NCI-H2171 (cell line): ENCODE data around the gene PIK3R5.

Experiments
- DNase-seq: peaks from one replicate; lab custom pipeline; 2025; lab: John Stamatoyannopoulos, UW

Gene PIK3R5

GRCh38 chr17:8924595-8924994 is 40.9 kb downstream of the PIK3R5 start:
- no peak for DNase-seq

- no peak for DNase-seq
Observed at GRCh38 chr17:8923762-8924161, 41.7 kb downstream of the PIK3R5 start.

- no peak for DNase-seq
Observed at GRCh38 chr17:8922928-8923327, 42.6 kb downstream of the PIK3R5 start.

DNA sequence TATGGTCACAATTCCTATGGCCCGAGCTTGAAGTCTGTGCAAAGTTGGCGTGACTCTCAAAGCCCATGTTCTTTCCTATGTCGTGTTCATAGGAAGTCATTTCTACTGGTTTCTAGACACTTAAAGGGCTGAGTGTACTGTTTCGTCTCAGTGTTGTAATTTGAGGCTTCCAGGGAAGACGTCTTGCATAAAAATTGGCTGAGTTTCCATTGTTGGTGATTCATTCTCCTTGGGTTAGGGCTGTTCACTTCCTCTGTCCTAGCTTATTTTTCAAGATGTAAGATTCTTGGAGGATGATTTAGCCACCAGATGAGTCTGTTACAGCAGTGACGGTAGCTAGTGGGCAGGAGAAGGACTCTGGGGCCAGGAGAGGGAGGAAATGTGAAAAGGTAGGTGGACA is 43.1 kb downstream of the PIK3R5 start:
- no peak for DNase-seq

- DNase-seq, result no peak
Observed at GRCh38 chr17:8921147-8921546, 44.4 kb downstream of the PIK3R5 start.

GRCh38 chr17:8918807-8919465 is 46.6 kb downstream of the PIK3R5 start:
- DNase-seq, result no peak

GRCh38 chr17:8916466-8916865 is 49.0 kb downstream of the PIK3R5 start:
- no peak for DNase-seq

DNA sequence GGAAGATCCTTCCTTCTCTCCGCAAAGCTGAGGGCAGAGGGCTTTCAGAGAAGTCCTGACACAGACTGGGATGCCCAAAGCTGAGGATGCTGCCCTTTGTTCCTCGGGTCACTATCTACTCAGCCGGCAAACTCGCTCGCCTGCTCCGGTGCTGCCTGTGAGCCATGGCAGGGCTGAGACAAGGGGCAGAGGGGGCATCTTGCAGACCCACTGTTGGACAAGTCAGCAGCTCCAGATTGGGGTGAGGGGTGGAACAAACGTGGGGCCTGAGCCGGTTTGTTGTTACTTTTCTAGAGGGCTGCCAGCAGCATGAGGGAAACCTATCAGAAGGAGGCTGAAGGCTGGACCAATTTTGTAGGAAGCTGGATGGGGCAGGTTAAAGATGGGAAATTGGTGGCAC is 51.0 kb downstream of the PIK3R5 start:
- DNase-seq, result no peak

DNA sequence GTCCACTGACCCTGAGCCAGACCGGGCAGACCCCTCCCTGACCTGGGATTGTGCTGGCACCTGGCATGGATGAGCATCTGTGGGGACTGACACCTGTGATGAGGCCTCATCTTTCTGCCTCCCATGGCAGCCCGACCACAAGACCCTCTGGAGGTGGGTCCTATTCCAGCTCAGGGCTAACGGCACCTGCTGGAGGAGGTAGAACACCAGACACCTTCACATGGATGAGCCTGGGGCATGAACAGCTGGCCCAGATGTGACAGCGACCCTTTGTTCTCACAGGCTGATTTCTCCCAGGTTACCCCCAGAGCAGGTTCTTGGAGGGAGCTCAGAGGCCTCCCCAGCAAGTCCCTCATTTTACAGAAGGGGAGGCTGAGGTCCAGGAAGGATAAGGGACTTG is 51.6 kb downstream of the PIK3R5 start:
- no peak for DNase-seq

DNA sequence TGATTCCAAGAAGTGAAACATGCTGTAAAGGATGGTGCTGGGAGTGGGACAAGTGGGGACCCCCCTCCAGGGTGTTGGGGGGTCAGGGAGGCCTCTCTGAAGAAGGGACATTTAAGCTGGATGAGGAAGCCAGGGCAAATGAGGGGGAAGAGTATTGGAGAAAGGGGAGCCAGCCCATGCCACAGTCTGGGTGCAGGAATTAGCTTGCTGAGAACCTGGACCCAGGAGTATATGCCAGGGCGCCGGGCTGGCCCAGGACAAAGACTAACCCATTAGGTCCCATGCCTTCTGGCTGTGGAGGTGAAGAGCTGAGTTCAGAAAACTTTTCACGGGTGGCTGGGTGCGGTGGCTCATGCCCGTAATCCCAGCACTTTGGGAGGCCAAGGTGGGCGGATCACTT is 52.4 kb downstream of the PIK3R5 start:
- no peak for DNase-seq

DNA sequence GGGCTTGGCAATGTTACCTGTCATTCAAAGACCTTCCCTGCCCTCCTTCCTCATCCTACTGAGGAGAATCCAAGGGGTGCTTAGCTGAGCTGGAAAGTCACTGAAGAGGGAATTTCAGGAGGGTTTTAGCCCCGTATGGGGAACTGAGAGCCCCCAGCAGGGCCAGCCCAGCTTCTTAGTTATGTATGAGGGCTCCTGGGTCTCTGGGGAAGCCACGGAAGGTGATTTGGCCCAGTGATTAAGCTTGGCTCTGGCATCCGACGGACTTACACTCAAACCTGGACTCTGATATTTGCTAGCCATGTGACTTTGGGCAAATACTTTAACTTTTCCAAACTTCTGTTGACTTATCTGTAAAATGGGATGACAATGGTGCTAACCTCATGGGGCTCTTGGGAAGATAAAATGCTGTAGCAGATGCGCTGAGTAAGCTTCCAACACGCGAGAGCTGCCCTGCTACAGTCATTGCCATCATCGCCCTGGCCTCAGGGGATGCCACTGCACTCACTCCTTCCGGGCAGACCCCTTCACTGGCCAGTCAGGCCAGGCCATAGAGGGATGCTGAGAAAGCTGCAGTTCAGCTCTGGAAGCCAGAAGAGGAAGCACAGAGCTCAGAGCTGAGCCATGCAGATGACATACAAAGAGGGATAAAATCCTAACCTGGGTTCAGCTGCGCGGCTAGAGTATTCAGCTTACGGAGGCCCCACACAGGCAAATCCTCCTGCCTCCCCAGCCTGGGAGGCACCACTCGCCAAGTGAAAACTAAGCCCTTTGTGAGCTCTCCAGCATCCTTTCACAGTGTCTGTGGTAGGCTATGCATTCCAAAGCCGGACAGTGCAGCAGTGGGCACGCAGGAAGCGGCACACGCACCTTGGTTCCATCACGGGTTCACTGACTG is 53.2 kb downstream of the PIK3R5 start:
- no peak for DNase-seq

GRCh38 chr17:8910969-8911604 is 54.4 kb downstream of the PIK3R5 start:
- DNase-seq, result no peak

DNA sequence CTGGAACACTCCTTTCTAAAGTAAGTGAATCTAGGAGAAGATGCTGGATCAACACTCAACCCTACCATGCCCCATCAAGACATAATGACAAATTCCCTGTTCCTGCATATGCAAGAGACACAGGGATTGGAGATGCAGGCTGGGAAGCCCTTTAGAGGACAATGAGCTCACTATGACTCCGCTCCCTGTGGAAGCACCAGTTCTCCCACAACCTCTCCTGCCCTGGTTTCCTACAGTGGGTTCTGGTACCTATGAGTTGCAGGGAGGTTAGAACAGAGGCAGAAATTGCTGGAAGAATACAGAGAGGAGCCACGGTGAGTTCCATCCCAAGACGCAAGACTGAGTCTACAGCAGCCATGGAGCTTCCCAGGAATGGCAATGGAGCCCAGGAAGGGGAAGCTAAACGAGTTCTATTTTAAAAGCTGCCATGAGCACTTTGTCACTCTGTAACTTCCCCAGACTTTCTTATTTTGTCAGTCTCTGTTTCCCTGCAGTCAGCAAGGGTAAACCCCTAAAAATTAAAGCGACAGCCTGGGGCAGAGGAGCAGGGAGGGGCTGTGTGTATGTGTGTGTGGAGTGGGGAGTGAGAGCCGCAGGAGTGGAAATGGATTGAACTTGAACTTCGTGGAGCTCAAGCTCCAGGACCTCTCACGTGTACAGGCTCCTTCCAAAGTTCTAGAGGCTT is 55.8 kb downstream of the PIK3R5 start:
- no peak for DNase-seq

DNA sequence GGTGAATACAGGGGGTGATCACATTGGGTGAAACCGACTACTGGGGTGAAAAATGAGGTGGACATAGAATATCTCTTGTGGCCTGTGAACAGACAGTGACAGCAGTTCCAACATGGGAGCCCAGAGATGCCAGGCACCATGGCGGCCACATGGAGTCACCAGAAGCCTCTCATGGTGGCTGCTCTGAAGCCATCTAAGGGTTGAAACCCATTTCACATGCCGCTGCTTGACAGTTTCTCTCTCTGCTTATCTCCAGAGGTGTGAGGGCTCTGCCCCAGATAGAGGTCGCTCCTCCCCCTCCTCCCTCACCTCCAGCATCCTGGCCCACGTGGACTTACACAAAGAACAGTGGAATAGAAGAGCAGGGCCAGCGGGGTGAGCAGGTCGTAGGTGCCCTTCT is 60.2 kb downstream of the PIK3R5 start:
- DNase-seq, result no peak

- no peak for DNase-seq
Observed at GRCh38 chr17:8904686-8905085, 60.8 kb downstream of the PIK3R5 start.

GRCh38 chr17:8904201-8904600 is 61.3 kb downstream of the PIK3R5 start:
- DNase-seq, result no peak

- DNase-seq, result no peak
Observed at GRCh38 chr17:8900626-8901585, 64.6 kb downstream of the PIK3R5 start.

- DNase-seq, result no peak
Observed at GRCh38 chr17:8900207-8900606, 65.3 kb downstream of the PIK3R5 start.

DNA sequence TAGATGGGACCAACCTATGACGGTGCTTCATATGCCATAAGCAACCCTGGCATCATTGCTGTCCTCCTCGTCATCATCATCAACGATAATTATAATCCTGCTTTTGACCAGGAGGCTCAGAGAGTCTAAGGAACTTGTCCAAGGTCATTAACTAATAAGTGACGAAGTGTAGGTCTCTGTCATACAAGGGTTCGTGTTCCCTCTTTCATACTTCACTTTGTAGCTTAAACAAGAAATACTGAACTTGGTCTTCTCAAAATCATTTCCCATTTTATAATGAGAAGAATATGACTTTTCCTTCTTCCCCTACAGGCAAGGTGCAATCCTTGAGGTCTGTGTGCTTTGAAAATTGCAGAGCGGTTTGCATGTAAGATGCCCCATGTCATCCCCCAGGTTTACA is 66.9 kb downstream of the PIK3R5 start:
- DNase-seq, result no peak

DNA sequence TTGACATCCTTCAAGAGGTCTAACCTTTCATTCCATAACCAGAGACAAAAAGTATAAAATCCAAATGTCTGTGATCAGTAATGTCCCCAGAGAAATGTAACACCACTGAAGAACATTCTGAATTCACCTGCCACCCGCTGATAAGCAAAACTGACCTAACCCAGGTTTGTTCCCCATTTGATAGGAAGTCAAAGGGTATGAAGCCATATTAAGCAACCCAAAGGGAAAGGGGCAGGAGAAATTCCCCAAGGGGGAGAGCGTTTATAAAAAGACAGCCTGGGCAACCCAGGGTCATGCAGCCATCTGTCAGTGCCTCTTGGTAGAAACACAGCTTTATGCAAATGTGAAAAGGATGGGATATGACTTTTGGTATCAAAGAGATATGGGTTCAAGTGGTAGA is 67.4 kb downstream of the PIK3R5 start:
- no peak for DNase-seq
